ENCODE results near the gene ONECUT1.
A peak's percentile ranks its signal among the peaks of the same experiment; 100 is the strongest.

- TF ChIP-seq CTCF (IDR thresholded peaks at IDR 0.05; ENCODE audit: poor library complexity) (no peak), EZH2phosphoT487 (IDR thresholded peaks at IDR 0.05; ENCODE audit: low read depth, severe bottlenecking, unreplicated experiment) (no peak), EZH2 (IDR thresholded peaks at IDR 0.05; ENCODE audit: borderline replicate concordance) (peak; percentile 89)
These were observed 4.3 kb downstream of the ONECUT1 start for GRCh38 chr15:52785672-52786406.
